ENCODE measurements around the gene APOBEC2. TPM values are rescaled to one million over a fixed set of nuclear protein-coding genes. Genes with fewer than 3 reads are reported as not detected.

Gene APOBEC2
- total and polyA plus RNA-seq, 2 experiments from 2014 or later = not detected

DNA sequence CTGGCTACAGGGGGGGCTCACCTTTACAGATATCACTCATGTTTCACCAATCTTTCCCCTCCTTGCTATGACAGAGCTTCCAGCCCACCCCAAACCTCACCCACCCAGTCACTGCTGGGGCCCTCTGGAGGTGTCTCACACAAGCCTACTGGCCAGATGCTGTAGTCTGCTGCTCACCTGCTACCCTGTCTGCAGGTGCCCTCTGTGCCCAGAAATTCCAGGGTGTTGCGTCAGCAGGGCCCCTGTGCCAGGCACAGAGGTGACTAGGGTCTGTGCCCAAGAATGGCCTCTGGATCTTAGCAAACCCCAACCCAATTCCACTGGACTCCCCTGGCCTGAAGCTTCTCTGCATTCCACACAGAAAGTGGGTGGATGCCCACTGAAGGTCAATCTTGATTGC lies 35.3 kb upstream of the APOBEC2 start:
- Histone ChIP-seq H3K27ac (no peak overlapping the region), H3F3A (ENCODE audit: insufficient read depth) (no peaks in the 10 kb centered on the region), H3K36me3 (ENCODE audit: low read depth) (no peaks in the 10 kb centered on the region), H3K9ac (no peak overlapping the region), H3K9me2 (ENCODE audit: insufficient read depth) (no peaks in the 10 kb centered on the region), H3K79me2 (ENCODE audit: insufficient read depth) (no peaks in the 10 kb centered on the region), H4K20me1 (ENCODE audit: insufficient read depth) (no peaks in the 10 kb centered on the region), H2AFZ (no peak overlapping the region), H3K4me1 (ENCODE audit: insufficient read depth) (peaks cover 12% of the 10 kb centered on the region), H3K4me2 (ENCODE audit: unreplicated experiment) (no peak overlapping the region), H3K9me3 (ENCODE audit: low read depth) (no peaks in the 10 kb centered on the region), H3K4me3 (no peak overlapping the region), H3K27me3 (replicated peaks; ENCODE audit: insufficient read depth) (no peaks in the 10 kb centered on the region)
- in situ Hi-C loops (cut with MboI) = no loop called here
- no peak for DNase-seq
- WGBS, 2 experiments (ENCODE audit: low coverage in 1 of 2, low lambda C conversion rate in 2 of 2, missing lambda C conversion rate in 2 of 2) = 78% methylated on average over 1 of the region's 1 CpG; no CpG with 5 or more reads in 1 of the 2 experiments
- TF ChIP-seq EZH2 (IDR thresholded peaks at IDR 0.05; ENCODE audit: insufficient read depth, poor library complexity, severe bottlenecking) = no peak
- TF ChIP-seq EZH2phosphoT487 (IDR thresholded peaks at IDR 0.05; ENCODE audit: insufficient read depth, low read depth) = no peak

DNA sequence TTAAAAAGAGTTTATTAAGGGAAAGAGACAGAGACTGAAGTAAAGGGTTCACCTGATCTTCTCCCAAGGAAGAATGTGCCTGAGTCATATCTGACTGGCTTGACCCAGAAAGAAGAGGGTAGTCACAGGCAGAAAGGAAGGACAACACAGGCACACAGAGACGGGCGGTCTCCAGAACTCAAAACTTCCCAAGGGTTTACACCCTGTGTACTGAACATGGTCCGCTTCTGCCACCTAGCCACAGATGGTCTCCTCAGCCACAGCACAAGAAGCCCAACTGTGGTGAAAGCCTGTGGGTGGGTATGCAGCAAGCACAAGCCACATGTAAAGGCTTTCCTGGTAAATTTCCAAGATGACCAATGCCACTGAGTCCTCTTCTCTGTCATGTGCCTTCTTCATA lies 31.2 kb upstream of the APOBEC2 start:
- Histone ChIP-seq H3K4me2 (ENCODE audit: unreplicated experiment) (no peak overlapping the region), H3K4me3 (no peak overlapping the region), H4K20me1 (ENCODE audit: insufficient read depth) (no peaks in the 10 kb centered on the region), H3K27me3 (replicated peaks; ENCODE audit: insufficient read depth) (no peaks in the 10 kb centered on the region), H3K4me1 (ENCODE audit: insufficient read depth) (peaks cover 12% of the 10 kb centered on the region), H3K9me3 (ENCODE audit: low read depth) (no peaks in the 10 kb centered on the region), H3K79me2 (ENCODE audit: insufficient read depth) (no peaks in the 10 kb centered on the region), H3K9me2 (ENCODE audit: insufficient read depth) (no peaks in the 10 kb centered on the region), H3K9ac (peak overlapping the region; percentile 7; the same call in 1 of the 2 replicates), H3F3A (ENCODE audit: insufficient read depth) (no peaks in the 10 kb centered on the region), H3K36me3 (ENCODE audit: low read depth) (no peaks in the 10 kb centered on the region), H2AFZ (no peak overlapping the region), H3K27ac (no peak overlapping the region)
- TF ChIP-seq EZH2phosphoT487 (IDR thresholded peaks at IDR 0.05; ENCODE audit: insufficient read depth, low read depth) = no peak
- TF ChIP-seq EZH2 (IDR thresholded peaks at IDR 0.05; ENCODE audit: insufficient read depth, poor library complexity, severe bottlenecking) = no peak
- in situ Hi-C loops (cut with MboI) = loop anchor here (5.0 kb wide), 1 partner anchor 125 kb away; no protein-coding TSS in a partner anchor
- peak; percentile 65 for DNase-seq
- 69 to 79% methylated on average over 3 of the region's 3 CpGs for WGBS, 2 experiments (ENCODE audit: low coverage in 1 of 2, low lambda C conversion rate in 2 of 2, missing lambda C conversion rate in 2 of 2)

DNA sequence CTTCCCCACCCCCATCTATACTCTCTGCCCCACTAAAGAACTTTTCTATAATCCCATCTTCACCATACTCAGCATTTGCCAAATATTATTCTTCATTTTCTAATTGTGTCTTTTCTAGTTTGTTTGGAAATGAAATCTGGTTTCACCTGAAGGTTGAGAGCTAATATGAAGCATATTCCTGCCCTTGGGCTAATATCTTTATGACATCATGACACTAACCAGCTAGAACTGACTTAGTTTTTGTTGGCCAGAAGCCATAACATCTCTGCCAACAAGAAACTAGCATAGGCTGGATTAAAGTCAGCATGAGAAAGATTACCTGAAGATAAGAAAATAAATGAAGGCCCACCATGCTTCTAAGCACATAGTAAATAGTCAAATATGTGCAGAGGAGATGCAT lies 30.7 kb upstream of the APOBEC2 start:
- Histone ChIP-seq H3K36me3 (ENCODE audit: low read depth) (no peaks in the 10 kb centered on the region), H3K27me3 (replicated peaks; ENCODE audit: insufficient read depth) (no peaks in the 10 kb centered on the region), H4K20me1 (ENCODE audit: insufficient read depth) (no peaks in the 10 kb centered on the region), H2AFZ (no peak overlapping the region), H3K4me1 (ENCODE audit: insufficient read depth) (peaks cover 12% of the 10 kb centered on the region), H3K9me3 (ENCODE audit: low read depth) (no peaks in the 10 kb centered on the region), H3K4me3 (no peak overlapping the region), H3K4me2 (ENCODE audit: unreplicated experiment) (no peak overlapping the region), H3K79me2 (ENCODE audit: insufficient read depth) (no peaks in the 10 kb centered on the region), H3K9me2 (ENCODE audit: insufficient read depth) (no peaks in the 10 kb centered on the region), H3K27ac (no peak overlapping the region), H3K9ac (peak overlapping the region; percentile 7; the same call in 1 of the 2 replicates), H3F3A (ENCODE audit: insufficient read depth) (no peaks in the 10 kb centered on the region)
- peak; percentile 18 for DNase-seq
- no peak for TF ChIP-seq EZH2phosphoT487 (IDR thresholded peaks at IDR 0.05; ENCODE audit: insufficient read depth, low read depth)
- TF ChIP-seq EZH2 (IDR thresholded peaks at IDR 0.05; ENCODE audit: insufficient read depth, poor library complexity, severe bottlenecking) = no peak
- in situ Hi-C loops (cut with MboI) = loop anchor here (5.0 kb wide), 1 partner anchor 125 kb away; no protein-coding TSS in a partner anchor

DNA sequence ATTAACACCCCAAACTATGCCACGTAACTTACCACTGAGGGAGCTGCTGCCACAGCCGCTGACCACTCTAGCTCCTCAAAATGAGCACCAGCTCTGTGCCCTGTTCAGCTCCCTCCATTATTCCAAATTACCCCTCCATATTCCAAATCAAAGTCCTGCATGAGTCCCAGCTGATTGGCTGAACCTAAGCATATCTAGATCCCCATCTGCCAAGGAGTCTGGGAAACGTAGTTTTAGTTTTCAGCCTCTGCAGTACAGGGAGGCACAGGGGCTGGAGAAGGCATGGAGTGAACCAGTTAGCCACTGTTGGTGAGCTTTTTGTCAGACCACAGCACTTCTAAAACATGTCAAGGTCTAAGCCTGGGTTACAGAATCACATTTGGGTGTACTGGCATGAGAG lies 29.9 kb upstream of the APOBEC2 start:
- 97 to 100% methylated on average over 3 of the region's 3 CpGs for WGBS, 2 experiments (ENCODE audit: low coverage in 1 of 2, low lambda C conversion rate in 2 of 2, missing lambda C conversion rate in 2 of 2)
- no peak for DNase-seq

More for the DNA sequence above, 29.9 kb upstream of the APOBEC2 start:
- Histone ChIP-seq H3K9me2 (ENCODE audit: insufficient read depth) (no peaks in the 10 kb centered on the region), H4K20me1 (ENCODE audit: insufficient read depth) (no peaks in the 10 kb centered on the region), H3K9me3 (ENCODE audit: low read depth) (no peaks in the 10 kb centered on the region), H3K27me3 (replicated peaks; ENCODE audit: insufficient read depth) (no peaks in the 10 kb centered on the region), H3K4me2 (ENCODE audit: unreplicated experiment) (no peak overlapping the region), H3F3A (ENCODE audit: insufficient read depth) (no peaks in the 10 kb centered on the region), H3K36me3 (ENCODE audit: low read depth) (no peaks in the 10 kb centered on the region), H3K79me2 (ENCODE audit: insufficient read depth) (no peaks in the 10 kb centered on the region), H3K4me1 (ENCODE audit: insufficient read depth) (peaks cover 12% of the 10 kb centered on the region), H2AFZ (no peak overlapping the region), H3K27ac (no peak overlapping the region), H3K9ac (no peak overlapping the region), H3K4me3 (no peak overlapping the region)
- TF ChIP-seq EZH2phosphoT487 (IDR thresholded peaks at IDR 0.05; ENCODE audit: insufficient read depth, low read depth) (no peak), EZH2 (IDR thresholded peaks at IDR 0.05; ENCODE audit: insufficient read depth, poor library complexity, severe bottlenecking) (no peak)
- in situ Hi-C loops (cut with MboI) = loop anchor here (5.0 kb wide), 1 partner anchor 126 kb away; no protein-coding TSS in a partner anchor

Measured in GM23248 (cell line).